ENCODE measurements around the gene PIK3CB.

The PIK3CB gene

DNA sequence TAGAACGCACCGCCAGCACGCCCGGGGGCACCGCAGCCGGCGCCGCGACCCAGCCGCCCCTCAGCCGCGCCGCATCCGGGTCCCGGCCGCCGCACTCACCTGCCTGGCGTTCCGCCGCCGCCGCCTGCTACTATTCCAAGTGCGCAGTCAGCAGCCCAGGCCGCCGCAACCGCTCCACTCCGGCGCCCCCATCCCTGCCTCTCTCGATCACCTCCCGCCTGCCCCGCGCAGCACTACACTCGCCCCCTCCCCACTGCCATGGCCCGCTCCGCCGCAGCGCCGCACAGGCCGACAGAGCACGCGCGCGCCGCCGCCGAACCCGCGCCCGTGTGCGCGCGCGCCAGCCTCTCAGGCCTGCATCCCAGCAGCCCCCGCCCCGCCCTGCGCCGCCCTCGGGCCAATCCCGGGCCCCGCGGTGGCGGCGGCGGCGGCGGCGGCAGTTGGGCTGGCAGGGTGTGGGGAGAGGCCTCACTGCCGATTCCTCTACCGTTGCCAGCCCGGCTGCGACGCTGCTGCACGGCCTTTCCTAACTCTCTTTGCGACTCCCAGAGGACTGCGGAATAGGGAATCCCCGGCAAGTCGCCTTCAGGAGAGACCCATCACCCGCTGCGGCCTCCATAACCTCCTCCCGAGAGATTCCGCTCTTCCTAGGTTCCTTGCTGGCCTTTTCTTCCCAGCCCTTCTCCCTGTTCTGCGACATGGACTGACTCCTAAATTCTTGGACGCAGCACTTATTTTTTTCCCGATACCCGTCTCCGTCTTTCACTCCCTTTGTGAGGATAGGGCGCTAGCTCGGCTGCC lies at the start of gene PIK3CB:
Gene PIK3CB (minus strand): TSS at position 333 of the 801 bp plus-strand sequence. CDS start 75,585 bp downstream, outside the sequence.
- TF ChIP-seq CTCF (conservative IDR thresholded peaks at IDR 0.05) (no peak), ZFX (IDR thresholded peaks at IDR 0.05) (peak; percentile 92)
- peak within 1 kb of the TSS; percentile 96 for H3K27ac ChIP-seq

GRCh38 chr3:138881233-138881632 lies 46.5 kb upstream of the PIK3CB start:
- H3K27ac ChIP-seq: no peak overlapping the region
- no peak for TF ChIP-seq ZFX (IDR thresholded peaks at IDR 0.05)
- TF ChIP-seq CTCF (conservative IDR thresholded peaks at IDR 0.05): no peak

- no peak for TF ChIP-seq ZFX (IDR thresholded peaks at IDR 0.05)
- TF ChIP-seq CTCF (conservative IDR thresholded peaks at IDR 0.05): no peak
- no peak overlapping the region for H3K27ac ChIP-seq
Observed at GRCh38 chr3:138879541-138880380, 45.0 kb upstream of the PIK3CB start.

DNA sequence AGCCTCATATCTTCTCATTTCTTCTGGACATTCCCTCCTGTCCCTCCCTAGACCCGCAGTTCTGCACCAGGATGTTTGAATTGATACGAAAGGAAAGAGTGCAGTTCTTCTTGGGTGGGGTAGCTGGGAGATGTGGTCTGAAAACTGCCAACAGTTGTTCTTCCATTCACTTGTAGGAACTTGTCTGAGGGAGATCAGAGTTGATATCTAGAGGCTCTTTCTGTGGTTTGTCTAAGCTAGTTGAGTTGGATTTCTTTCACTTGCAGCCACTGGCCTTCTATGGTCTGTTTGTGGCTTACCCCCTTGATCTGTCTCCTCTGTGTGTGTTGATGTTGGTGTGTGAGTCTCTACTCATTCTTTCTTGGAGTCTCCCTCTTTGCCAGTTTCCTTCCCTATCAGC lies 42.5 kb upstream of the PIK3CB start:
- no peak overlapping the region for H3K27ac ChIP-seq
- TF ChIP-seq CTCF (conservative IDR thresholded peaks at IDR 0.05): no peak
- no peak for TF ChIP-seq ZFX (IDR thresholded peaks at IDR 0.05)

- TF ChIP-seq CTCF (conservative IDR thresholded peaks at IDR 0.05) (no peak), ZFX (IDR thresholded peaks at IDR 0.05) (no peak)
- H3K27ac ChIP-seq: no peak overlapping the region
Observed at GRCh38 chr3:138875754-138876664, 41.3 kb upstream of the PIK3CB start.

DNA sequence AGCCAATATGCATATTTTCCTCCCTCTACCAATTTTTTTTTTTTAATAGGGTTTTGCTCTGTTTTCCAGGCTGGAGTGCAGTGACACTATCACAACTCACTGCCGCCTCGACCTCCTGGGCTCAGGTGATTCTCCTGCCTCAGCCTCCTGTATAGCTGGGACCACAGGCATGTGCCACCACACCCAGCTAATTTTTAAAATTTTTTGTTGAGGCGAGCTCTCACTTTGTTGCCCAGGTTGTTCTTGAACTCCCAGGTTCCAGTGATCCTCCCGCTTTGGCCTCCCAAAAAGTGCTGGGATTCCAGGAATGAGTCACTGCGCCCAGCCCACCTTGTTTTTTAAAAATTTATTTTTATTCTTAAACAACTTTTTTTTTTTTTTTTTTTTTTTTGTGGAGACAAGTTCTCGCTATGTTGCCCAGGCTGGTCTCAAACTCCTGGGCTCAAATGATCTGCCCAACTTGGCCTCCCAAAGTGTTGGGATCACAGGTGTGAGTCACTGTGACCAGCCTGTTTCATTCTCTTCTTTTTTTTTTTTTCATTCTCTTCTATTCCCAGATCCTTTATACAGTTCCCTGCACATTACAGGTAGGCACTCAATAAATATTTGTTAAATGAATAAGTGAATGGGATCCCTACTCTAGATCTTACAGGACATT lies 40.5 kb upstream of the PIK3CB start:
- no peak for TF ChIP-seq ZFX (IDR thresholded peaks at IDR 0.05)
- no peak for TF ChIP-seq CTCF (conservative IDR thresholded peaks at IDR 0.05)
- no peak overlapping the region for H3K27ac ChIP-seq
